K562 (cell line): Measurements from ENCODE around the gene ACTL6A. TPM values are rescaled to one million over a fixed set of nuclear protein-coding genes. Genes with fewer than 3 reads are reported as not detected.

ENCODE experiments used
- CHCHD3 ChIP-seq: fragments of 250-450 bp; sonication (Bioruptor Pico); IDR thresholded peaks from 2 replicates; pipeline ENCODE4 v2.1.2; 2022; ENCODE audit warnings: mild to moderate bottlenecking
- CREB5 ChIP-seq: fragments of 250-450 bp; sonication (Bioruptor Pico); IDR thresholded peaks from 2 replicates; pipeline ENCODE4 v1.5.0; 2020; ENCODE audit warnings: mild to moderate bottlenecking
- ELF1 ChIP-seq: fragments of 200-800 bp; sonication (Bioruptor generic); IDR thresholded peaks from 2 replicates; pipeline ENCODE4 v1.6.1; 2016; ENCODE audit warnings: missing genetic modification characterization, missing compliant biosample characterization
- GTF3C2 ChIP-seq: IDR thresholded peaks from 3 replicates; pipeline ENCODE4 v1.6.1; 2011; ENCODE audit warnings: borderline replicate concordance, mild to moderate bottlenecking, moderate library complexity; ENCODE audit not compliant: insufficient read length; ENCODE audit errors: extremely low read depth
- HDAC6 ChIP-seq: IDR thresholded peaks from 2 replicates; pipeline ENCODE4 v1.6.1; 2012; ENCODE audit warnings: low read depth, mild to moderate bottlenecking, control low read depth, inconsistent platforms, low read length, moderate library complexity
- HEY1 ChIP-seq: fragments of 250-450 bp; sonication (Bioruptor Pico); IDR thresholded peaks from 2 replicates; pipeline ENCODE4 v1.5.0; 2020; ENCODE audit warnings: mild to moderate bottlenecking, moderate library complexity, borderline replicate concordance
- KDM1A ChIP-seq, 2 experiments: fragments of 450-650 bp; IDR thresholded peaks; 2 replicates each; pipeline ENCODE4 v1.6.1; 2016; ENCODE audit warnings: mild to moderate bottlenecking in 2 of 2
- MECOM ChIP-seq: fragments of 250-450 bp; sonication (Bioruptor Pico); IDR thresholded peaks from 2 replicates; pipeline ENCODE4 v1.8.0; 2022; ENCODE audit warnings: inconsistent platforms
- MTA3 ChIP-seq: fragments of 450-650 bp; formaldehyde crosslinking; IDR thresholded peaks from 2 replicates; pipeline ENCODE4 v1.6.1; 2017; ENCODE audit warnings: mild to moderate bottlenecking, borderline replicate concordance
- NCOA2 ChIP-seq, 2 experiments: fragments of 450-650 bp; IDR thresholded peaks; 2 replicates each; pipeline ENCODE4 v1.6.1; 2018; ENCODE audit warnings: mild to moderate bottlenecking in 2 of 2, moderate library complexity in 1 of 2; ENCODE audit not compliant: partially characterized antibody in 2 of 2
- NELFE ChIP-seq: IDR thresholded peaks from 2 replicates; pipeline ENCODE4 v1.6.1; 2011; ENCODE audit warnings: mild to moderate bottlenecking; ENCODE audit not compliant: insufficient read depth, insufficient read length
- POLR2B ChIP-seq: fragments of 450-650 bp; IDR thresholded peaks from 2 replicates; pipeline ENCODE4 v1.6.1; 2018; ENCODE audit warnings: low read depth; ENCODE audit not compliant: partially characterized antibody
- RBFOX2 ChIP-seq: fragments of 200-400 bp; formaldehyde crosslinking; IDR thresholded peaks from 2 replicates; pipeline ENCODE4 v1.6.1; 2017; ENCODE audit warnings: low read depth, mild to moderate bottlenecking, low read length, moderate library complexity
- SPI1 ChIP-seq: IDR thresholded peaks from 2 replicates; pipeline ENCODE4 v1.6.1; 2011; ENCODE audit warnings: low read depth, low read length, control low read depth, borderline replicate concordance
- TBP ChIP-seq: optimal IDR thresholded peaks from 2 replicates; pipeline ENCODE3; 2011; ENCODE audit warnings: low read depth, low read length, improper control_type of control experiment
- THRA ChIP-seq: fragments of 450-650 bp; IDR thresholded peaks from 2 replicates; pipeline ENCODE4 v1.6.1; 2017; ENCODE audit warnings: mild to moderate bottlenecking, moderate library complexity
- ZNF12 ChIP-seq: sonication (generic); formaldehyde crosslinking; IDR thresholded peaks from 2 replicates; pipeline ENCODE4 v1.4.0; 2020; ENCODE audit warnings: mild to moderate bottlenecking, missing genetic modification reagents
- ZNF239 ChIP-seq: fragments of 250-450 bp; sonication (Bioruptor Pico); IDR thresholded peaks from 2 replicates; pipeline ENCODE4 v1.4.0; 2020; ENCODE audit warnings: mild to moderate bottlenecking
- ZNF586 ChIP-seq: fragments of 450-650 bp; formaldehyde crosslinking; conservative IDR thresholded peaks from 2 replicates; pipeline ENCODE4 v1.4.0; 2020; ENCODE audit warnings: mild to moderate bottlenecking, moderate library complexity
- ZNF740 ChIP-seq, 3 experiments: fragments of 200-800 bp in 1 of 3; sonication (Bioruptor generic) in 1 of 3; sonication (generic) in 1 of 3; formaldehyde crosslinking in 1 of 3; IDR thresholded peaks; 2 replicates each; pipeline versions ENCODE4 v1.6.1 to v1.8.0; 2016 to 2022; ENCODE audit warnings: mild to moderate bottlenecking in 2 of 3, missing compliant biosample characterization in 2 of 3, missing genetic modification characterization in 2 of 3, missing genetic modification reagents in 1 of 3
- polyA plus RNA-seq, 8 experiments: library from polyadenylated mRNA; depleted of rRNA in 4 of 8; stranded (reverse) in 5 of 8; unstranded in 3 of 8; fragments of >200 nt; fragmentation: Nextera tagmentation in 2 of 8; fragmentation: Illumina TruSeq in 1 of 8; extraction: Ambion mirVana in 2 of 8; extraction: Trizol in 1 of 8; gene quantifications; 2 replicates each; pipeline versions ENCODE4 v1.2.1 to v1.2.3, GENCODE V29; 2011 to 2014; ENCODE audit warnings: inconsistent platforms in 1 of 8, missing spikeins in 1 of 8
- total RNA-seq, 7 experiments: library from RNA; depleted of rRNA in 6 of 7; stranded (reverse); fragments of >200 nt in 6 of 7; fragmentation: Illumina TruSeq in 2 of 7; extraction: Trizol in 2 of 7; gene quantifications; 2 replicates each; pipeline versions ENCODE4 v1.2.1 to v1.2.3, GENCODE V29; 2011 to 2021; ENCODE audit warnings: low replicate concordance in 1 of 7

Gene ACTL6A
- total and polyA plus RNA-seq, 9 of the 15 experiments (the other 6 are each of a cell fraction or from before 2014, with no cell fraction given), result 107 to 243 (median 157) TPM

GRCh38 chr3:179562591-179563270, at the start of gene ACTL6A (continued):
- TF ChIP-seq THRA (no peak), MTA3 (peak; percentile 92; the same call in 1 of the 2 replicates), CHCHD3 (CRISPR knock-in tag) (0 out of 2 replicates have a peak, but pooled peaks have one; percentile 43), ZNF740 (CRISPR knock-in tag; IDR thresholded peaks at IDR 0.05) (no peak), ZNF740 (tag; IDR thresholded peaks at IDR 0.05) (no peak), RBFOX2 (peak; percentile 97), NCOA2 (IDR thresholded peaks at IDR 0.05; ENCODE audit: partially characterized antibody in 2 of 2) (no peak), ZNF239 (CRISPR knock-in tag) (no peak), CREB5 (CRISPR knock-in tag) (no peak), TBP (peak; percentile 92), ZNF586 (CRISPR knock-in tag) (no peak), SPI1 (peak; percentile 51; the same call in 1 of the 2 replicates), NELFE (no peak), MECOM (CRISPR knock-in tag) (no peak), GTF3C2 (no peak), ZNF12 (CRISPR knock-in tag) (no peak), ELF1 (tag) (peak; percentile 69), HEY1 (CRISPR knock-in tag) (no peak), HDAC6 (no peak), POLR2B (peak; percentile 93), KDM1A (IDR thresholded peaks at IDR 0.05) (no peak)
